ENCODE results near the gene PPIL1.

PPIL1 gene

GRCh38 chr6:36833182-36833789, 41.3 kb downstream of the PPIL1 start:
- DNase-seq: no peak

GRCh38 chr6:36832313-36832712, 42.3 kb downstream of the PPIL1 start:
- DNase-seq: no peak

GRCh38 chr6:36830577-36830976, 44.0 kb downstream of the PPIL1 start:
- no peak for DNase-seq

GRCh38 chr6:36829919-36830544, 44.6 kb downstream of the PPIL1 start:
- DNase-seq: peak; percentile 90

- DNase-seq: no peak
Measured at GRCh38 chr6:36827261-36828079, 47.1 kb downstream of the PPIL1 start.

GRCh38 chr6:36826520-36827227, 47.9 kb downstream of the PPIL1 start:
- no peak for DNase-seq

- no peak for DNase-seq
Measured at GRCh38 chr6:36825994-36826393, 48.6 kb downstream of the PPIL1 start.

GRCh38 chr6:36825452-36825851, 49.2 kb downstream of the PPIL1 start:
- no peak for DNase-seq

GRCh38 chr6:36824253-36824652, 50.4 kb downstream of the PPIL1 start:
- DNase-seq: no peak

- no peak for DNase-seq
Measured at GRCh38 chr6:36823421-36824096, 51.0 kb downstream of the PPIL1 start.

GRCh38 chr6:36822506-36823269, 51.9 kb downstream of the PPIL1 start:
- DNase-seq: no peak

- no peak for DNase-seq
Measured at GRCh38 chr6:36821581-36822335, 52.8 kb downstream of the PPIL1 start.

- DNase-seq: peak; percentile 47
Measured at GRCh38 chr6:36820700-36821580, 53.7 kb downstream of the PPIL1 start.

- no peak for DNase-seq
Measured at GRCh38 chr6:36818756-36819155, 55.8 kb downstream of the PPIL1 start.

GRCh38 chr6:36817847-36818246, 56.8 kb downstream of the PPIL1 start:
- DNase-seq: no peak

GRCh38 chr6:36817176-36817817, 57.3 kb downstream of the PPIL1 start:
- no peak for DNase-seq

GRCh38 chr6:36815962-36816735, 58.5 kb downstream of the PPIL1 start:
- DNase-seq: no peak

GRCh38 chr6:36814249-36814648, 60.4 kb downstream of the PPIL1 start:
- DNase-seq: no peak

GRCh38 chr6:36813526-36813925, 61.1 kb downstream of the PPIL1 start:
- no peak for DNase-seq

Measured in NCI-H2029 (cell line).